GM23248 (cell line): Measurements from ENCODE around the gene FAM43A.

Experiments used
- EZH2 ChIP-seq: fragments of 200-600 bp; sonication (generic); IDR thresholded peaks from 2 replicates; pipeline ENCODE4 v1.6.1; 2018; ENCODE audit warnings: antibody characterized with exemption, mild to moderate bottlenecking; ENCODE audit not compliant: insufficient read depth, poor library complexity, severe bottlenecking
- EZH2phosphoT487 ChIP-seq: fragments of 200-600 bp; sonication (generic); IDR thresholded peaks from 2 replicates; pipeline ENCODE4 v1.6.1; 2018; ENCODE audit warnings: antibody characterized with exemption, moderate library complexity, mild to moderate bottlenecking, low read depth; ENCODE audit not compliant: insufficient read depth

GRCh38 chr3:194673761-194674160 is 11.9 kb upstream of the FAM43A start:
- TF ChIP-seq EZH2 (no peak), EZH2phosphoT487 (no peak)
